PC-9 (cell line): ENCODE measurements around the gene RBMS3.

Source experiments
- EZH2 ChIP-seq: fragments of 200-600 bp; sonication (generic); IDR thresholded peaks from 2 replicates; pipeline ENCODE4 v1.8.0; 2017; ENCODE audit warnings: antibody characterized with exemption, low read depth
- TF ChIP-seq, protein P1 (sequence below): fragments of 200-600 bp; sonication (generic); conservative IDR thresholded peaks from 2 replicates; pipeline ENCODE4 v1.6.1; 2017; ENCODE audit warnings: mixed run types, antibody characterized with exemption, mild to moderate bottlenecking, moderate library complexity

DNA sequence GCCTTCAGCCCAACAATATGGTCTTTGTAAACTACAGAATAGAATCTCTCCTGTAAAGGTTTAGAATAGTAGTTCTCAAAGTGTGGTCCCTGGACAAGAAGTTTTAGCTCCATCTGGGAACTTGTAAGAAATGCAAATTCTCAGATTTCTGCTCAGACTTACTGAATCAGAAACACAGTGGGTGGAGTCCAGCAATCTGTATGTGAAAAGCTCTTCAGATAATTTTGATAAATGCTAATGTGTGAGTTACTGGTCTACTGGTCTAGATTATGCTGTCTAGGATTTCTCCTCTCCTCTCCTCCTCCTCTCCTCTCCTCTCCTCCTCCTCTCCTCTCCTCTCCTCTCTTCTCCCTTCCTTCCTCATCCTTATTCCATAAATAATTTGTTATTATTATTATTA lies 57.5 kb downstream of the RBMS3 start:
- TF ChIP-seq, protein P1, sequence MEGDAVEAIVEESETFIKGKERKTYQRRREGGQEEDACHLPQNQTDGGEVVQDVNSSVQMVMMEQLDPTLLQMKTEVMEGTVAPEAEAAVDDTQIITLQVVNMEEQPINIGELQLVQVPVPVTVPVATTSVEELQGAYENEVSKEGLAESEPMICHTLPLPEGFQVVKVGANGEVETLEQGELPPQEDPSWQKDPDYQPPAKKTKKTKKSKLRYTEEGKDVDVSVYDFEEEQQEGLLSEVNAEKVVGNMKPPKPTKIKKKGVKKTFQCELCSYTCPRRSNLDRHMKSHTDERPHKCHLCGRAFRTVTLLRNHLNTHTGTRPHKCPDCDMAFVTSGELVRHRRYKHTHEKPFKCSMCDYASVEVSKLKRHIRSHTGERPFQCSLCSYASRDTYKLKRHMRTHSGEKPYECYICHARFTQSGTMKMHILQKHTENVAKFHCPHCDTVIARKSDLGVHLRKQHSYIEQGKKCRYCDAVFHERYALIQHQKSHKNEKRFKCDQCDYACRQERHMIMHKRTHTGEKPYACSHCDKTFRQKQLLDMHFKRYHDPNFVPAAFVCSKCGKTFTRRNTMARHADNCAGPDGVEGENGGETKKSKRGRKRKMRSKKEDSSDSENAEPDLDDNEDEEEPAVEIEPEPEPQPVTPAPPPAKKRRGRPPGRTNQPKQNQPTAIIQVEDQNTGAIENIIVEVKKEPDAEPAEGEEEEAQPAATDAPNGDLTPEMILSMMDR, result no peak
- no peak for TF ChIP-seq EZH2
